Breast epithelium (tissue), 3 donors: ENCODE data around the gene ITLN1.

Source experiments
- CTCF ChIP-seq, 3 donors: fragments of 450-650 bp; IDR thresholded peaks; one replicate each; pipeline ENCODE4 v1.5.1; 2016 to 2017; ENCODE audit warnings: antibody characterized with exemption in 3 of 3, mild to moderate bottlenecking in 3 of 3, moderate library complexity in 3 of 3
- POLR2AphosphoS5 ChIP-seq, 3 donors: sonication (generic); formaldehyde crosslinking; IDR thresholded peaks; one replicate each; pipeline ENCODE4 v1.6.1; 2017; ENCODE audit warnings: antibody characterized with exemption in 3 of 3

GRCh38 chr1:160826546-160826945, 58.4 kb downstream of the ITLN1 start:
- TF ChIP-seq CTCF (IDR thresholded peaks at IDR 0.05) (no peak), POLR2AphosphoS5 (IDR thresholded peaks at IDR 0.05) (no peak)
